ENCODE measurements around the gene CYSLTR2.
A peak's percentile ranks its signal among the peaks of the same experiment; 100 is the strongest.

Gene CYSLTR2, protein sequence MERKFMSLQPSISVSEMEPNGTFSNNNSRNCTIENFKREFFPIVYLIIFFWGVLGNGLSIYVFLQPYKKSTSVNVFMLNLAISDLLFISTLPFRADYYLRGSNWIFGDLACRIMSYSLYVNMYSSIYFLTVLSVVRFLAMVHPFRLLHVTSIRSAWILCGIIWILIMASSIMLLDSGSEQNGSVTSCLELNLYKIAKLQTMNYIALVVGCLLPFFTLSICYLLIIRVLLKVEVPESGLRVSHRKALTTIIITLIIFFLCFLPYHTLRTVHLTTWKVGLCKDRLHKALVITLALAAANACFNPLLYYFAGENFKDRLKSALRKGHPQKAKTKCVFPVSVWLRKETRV

DNA sequence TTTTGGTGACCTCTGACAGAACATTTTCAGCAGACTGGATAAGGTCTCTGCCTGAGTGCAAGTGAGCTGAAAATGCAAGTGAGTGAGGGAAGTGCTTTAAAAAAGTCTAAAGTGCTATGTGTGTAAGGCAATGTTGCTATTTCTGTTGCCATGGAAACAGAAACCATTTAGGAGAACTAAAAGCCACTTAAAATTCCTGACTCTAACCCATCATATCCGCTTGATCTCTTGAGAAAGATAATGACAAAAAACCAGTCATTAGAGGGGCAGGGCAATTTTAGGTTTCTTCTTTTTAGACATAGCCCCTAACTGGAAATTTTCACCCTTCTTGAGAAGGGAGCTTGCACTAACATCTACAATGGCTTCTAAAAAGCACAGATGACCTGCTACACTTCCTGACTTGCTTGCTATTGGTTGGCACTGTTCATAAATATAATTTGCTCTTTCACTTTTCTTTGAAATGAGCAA lies at the start of gene CYSLTR2:
Gene CYSLTR2, plus strand, starts transcription at position 458 of the 468 bp plus-strand sequence. CDS start 52,889 bp downstream, outside the sequence.
- DNase-seq = peak; percentile 0

DNA sequence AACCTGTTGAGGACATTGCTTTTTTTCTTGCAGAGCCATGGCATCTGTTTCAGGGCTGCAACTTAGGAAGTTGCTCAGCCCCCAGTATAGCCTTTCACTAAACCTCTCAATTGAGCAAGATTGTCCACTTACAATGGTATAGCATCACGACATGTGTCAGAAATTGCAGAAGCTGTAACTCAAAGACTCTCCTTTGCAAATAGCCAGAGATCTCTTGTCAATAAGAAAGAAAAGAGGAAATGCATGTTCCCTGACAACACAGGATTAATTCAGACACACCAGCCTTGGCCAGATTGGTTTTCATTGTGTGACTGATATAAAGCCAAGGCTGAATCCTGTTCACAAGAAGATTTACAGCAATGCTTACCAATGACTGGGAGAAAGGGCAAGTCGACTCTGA lies 38.7 kb upstream of the CYSLTR2 start:
- no peak for DNase-seq

DNA sequence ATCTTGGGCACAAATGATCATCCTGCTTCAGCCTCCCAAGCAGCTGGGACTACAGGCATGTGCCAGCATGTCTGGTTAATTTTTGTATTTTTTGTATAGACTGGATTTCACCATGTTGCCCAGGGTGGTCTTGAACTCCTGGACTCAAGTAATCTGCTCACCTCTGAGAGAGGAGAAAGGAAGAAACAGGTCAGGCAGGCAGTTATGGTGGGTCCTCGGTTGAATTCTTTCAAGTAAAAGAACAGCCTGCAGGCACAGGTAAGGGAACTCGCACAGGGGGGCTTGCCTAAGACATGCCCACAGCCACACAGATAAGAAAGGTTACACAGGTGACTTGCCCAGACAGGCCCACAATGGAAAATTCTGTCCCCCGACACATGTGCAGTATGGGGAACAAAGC lies 34.8 kb upstream of the CYSLTR2 start:
- DNase-seq = no peak

DNA sequence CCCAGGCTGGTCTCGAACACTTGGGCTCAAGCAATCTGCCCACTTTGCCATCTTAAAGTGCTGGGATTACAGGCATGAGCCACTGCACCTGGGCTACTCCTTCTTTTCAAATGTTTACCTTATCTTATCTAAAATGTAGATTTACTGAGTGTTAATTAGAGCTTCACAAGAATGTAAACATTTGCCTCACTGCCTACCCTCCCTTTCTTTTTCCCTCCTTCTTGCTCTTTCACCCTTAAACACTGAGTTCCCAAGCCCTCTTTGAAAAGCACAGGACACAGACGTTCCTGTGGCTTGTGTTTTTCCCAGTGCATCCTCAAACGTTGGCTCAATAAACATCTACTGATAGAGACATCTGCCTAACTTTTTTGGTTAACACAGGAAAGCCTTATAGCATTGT lies 32.7 kb upstream of the CYSLTR2 start:
- DNase-seq = no peak

DNA sequence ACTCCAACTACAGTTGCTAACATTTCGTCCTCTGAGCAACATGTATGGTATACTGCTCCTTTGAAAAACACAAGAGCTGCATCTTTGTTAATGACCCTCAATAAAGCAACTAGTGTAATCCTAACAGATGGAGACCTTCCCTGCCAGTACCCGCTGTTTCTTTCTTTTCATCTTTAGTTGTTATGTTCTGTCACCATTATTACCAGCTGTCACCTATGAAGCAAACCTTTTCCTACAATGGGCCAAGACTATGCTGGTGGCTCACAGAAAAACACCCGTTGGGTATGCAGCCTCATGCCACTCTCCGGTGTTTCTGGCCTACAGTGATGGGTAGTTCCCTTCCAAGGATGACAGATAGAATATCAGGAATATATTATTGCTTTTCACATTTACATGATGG lies 29.7 kb upstream of the CYSLTR2 start:
- no peak for DNase-seq

DNA sequence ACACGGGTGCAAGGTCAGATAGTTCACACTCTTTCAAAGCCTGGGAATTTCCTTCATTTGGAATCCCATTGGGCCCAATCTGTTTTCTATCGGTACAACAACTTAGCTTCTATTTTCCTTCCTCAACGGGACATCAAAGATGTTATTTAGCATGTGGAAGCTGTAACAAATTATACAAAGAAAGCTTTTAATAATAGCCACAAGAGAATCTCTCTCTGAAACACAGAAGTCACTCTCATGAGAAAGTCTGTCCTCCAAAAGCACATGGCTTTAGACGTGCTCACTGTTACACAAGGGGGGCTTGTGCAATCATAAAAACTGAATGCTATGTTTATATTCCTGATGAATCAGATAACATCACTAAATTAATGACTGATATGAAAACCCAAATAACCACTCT lies 28.9 kb upstream of the CYSLTR2 start:
- DNase-seq = no peak

DNA sequence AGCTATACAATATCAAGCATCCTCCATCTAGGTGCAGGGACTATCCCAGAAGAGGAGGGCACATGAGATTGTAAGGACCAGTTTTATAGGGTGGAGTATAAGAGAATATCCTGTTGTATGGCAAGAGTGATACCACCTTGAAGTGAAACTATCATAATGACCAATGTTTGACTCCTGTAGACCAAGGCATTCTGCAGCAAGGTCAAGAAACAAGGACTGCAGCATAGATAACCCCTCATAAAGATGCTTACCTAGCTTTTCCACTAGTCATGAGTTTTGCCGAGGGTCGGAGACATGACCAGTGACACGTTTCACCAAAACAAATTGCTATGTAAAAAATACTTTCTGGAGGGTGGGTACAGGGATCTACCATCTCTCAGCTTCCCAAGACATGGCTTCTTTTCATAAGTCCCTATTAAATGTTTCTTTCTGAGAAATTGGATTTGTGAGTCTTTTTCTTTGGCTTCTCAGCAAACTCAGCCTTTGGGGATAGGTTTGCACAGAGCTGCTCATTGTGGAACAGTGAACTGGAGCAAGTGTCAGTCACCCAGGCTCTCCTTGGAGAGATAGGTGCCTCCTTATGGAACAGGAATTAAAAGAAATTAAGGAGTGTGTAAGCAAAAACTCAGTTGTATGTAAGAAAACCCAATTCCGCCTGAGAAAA lies 28.2 kb upstream of the CYSLTR2 start:
- DNase-seq = no peak

DNA sequence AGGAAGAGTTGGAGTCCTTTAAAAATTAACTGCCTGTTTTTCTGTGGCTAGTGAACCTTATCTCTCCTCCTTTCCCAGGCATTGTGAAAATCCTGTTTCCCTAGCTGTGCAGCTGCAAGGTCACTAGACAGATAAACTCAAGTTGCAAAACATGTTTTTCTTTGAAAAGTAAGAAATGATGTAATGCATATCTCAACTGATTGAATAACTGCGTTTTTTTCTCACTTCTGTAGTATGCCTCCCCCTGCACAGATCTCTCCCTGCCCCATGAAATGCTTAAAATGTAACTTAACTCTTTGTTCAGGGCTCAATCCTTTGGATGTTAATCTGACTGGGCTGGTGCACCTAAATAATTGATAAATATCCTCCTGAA lies 27.7 kb upstream of the CYSLTR2 start:
- DNase-seq = no peak

DNA sequence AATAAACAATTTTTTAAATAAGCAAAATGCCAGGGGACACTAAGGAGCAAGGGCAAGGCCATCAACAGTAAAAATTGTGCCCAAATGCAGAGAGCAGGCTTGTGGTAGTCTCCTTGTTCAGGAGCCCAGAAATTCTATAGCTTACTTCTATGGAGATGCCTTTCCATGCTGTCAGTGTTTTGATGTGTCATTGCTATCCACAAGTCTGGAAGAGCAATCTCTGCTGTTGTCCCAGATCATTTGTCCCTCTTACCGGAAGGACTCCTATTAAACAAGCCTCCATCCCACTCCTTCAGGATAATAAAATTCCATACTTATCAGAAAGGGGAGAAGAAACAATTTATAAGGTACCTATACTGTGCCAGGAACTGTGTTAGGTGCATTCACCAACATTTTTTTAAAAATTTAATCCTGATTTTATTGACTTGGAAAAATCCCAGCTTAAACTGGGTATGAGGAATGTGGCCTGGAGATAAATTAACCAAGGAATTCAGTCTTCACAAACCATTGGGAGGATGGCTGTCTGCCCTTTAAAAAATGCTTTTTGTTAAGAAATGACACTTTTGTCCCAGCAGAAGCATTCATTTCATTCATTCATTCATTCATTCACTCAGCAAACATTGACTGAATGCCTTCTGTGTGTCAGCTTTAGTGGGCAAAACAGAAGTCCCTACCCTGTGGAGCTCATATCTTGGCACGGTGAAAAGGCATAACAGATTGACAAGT lies 26.8 kb upstream of the CYSLTR2 start:
- no peak for DNase-seq

DNA sequence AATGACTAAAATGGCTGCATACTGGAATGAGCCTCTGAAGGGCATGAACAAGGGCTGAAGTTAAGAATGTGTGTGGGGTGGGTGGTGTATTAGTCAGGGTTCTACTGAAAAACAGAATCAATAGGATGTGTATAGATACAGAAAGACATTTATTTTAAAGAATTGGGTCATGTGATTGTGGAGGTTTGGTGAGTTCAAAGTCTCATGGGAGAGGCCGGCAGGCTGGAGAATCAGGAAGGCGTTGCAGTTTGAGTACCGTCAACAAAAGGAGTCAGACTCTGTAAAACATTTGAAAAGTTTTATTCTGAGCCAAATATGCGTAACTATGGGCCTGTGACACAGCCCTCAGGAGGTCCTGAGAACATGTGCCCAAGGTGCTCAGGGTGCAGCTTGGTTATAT lies 24.5 kb upstream of the CYSLTR2 start:
- DNase-seq = no peak

DNA sequence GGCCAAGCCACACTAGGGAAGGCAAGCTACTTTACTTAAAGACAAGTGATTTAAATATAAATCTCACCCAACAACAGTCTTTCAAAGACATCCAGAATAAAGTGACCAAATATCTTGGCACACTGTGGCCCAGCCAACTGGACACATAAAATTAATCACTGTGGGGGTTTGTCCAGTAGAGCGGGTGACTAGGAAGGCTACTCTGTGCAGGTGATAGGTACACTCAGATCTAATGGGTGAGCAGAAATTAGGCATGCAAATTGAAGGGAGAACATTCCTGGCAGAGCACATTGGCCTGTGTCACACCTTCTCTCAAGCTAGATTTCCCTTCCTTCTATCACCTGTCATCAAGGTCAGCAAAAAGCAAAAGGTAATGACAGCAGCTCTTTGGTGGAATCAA lies 23.4 kb upstream of the CYSLTR2 start:
- DNase-seq = no peak

DNA sequence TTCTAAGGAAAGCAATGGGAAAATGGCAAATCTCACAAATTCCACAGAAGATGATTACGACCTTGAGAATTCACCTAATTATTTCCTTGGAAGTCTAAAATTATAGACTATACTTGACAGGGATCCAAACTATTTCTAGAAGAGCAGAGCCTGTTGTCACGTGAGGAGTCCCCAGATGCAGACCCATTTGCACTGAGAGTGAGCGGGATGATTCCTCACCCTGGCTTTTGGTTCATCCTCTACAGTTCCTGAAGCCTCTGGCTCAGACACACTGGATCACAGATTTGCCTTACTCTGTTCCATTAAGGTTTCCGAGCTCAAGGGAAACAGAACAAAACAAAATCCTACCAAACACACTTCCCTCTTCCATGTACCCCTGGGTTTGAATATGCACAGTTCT lies 23.0 kb upstream of the CYSLTR2 start:
- no peak for DNase-seq

DNA sequence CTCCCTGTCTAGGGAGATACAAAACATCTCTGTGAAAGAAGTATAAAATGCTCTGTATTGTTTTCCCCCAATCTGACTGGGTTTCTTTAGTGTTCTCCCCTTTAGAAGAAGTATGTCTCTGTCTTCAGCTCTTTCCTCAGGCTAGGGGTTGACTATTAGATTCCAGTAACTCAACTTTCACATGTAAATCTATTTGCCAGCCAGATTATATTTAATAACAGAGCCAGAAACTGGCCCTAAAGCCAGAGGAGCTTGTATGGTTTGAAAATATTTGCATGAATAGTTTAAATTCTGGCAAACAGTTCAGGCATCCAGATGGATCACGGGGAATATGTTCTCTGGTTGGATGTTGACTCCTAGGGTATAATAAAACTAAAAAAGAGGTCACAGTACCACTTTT lies 22.3 kb upstream of the CYSLTR2 start:
- DNase-seq = no peak

DNA sequence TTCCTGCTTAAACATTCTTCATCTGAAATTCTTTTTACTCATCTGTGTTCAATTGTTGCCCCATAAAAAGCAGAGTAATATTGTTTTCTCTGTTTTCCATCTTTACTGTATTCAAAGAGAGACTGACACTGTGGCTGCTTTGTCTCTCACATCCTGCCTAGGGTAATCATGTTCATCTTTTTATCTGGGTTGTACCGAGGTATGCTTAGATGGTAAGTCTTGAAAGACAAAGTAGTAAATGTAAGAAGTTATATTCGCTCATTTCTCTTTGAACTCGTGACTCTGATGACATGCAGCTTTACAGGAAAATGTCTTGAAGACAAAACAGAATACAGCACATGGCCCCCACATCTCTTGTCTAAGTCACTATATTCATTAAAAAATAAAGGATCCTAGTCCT lies 20.0 kb upstream of the CYSLTR2 start:
- no peak for DNase-seq

DNA sequence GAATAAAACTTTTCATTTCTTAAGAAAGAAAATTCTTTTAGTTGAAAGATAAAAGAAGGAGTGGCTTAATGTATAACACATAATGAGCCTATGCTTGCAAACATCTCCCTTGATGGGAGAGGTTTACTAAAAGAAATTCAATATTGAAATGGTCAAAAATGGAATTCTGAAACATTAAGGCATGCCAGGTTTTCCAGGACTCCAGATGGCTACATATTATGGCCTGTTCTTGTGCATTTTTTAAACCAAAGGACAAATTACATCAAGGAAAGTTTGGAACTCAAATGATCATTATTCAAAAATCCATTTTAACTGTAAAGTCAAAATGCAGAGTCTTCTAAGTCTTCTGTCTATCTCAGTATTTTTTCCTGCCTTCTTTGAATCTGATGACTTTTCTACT lies 19.1 kb upstream of the CYSLTR2 start:
- DNase-seq = no peak

DNA sequence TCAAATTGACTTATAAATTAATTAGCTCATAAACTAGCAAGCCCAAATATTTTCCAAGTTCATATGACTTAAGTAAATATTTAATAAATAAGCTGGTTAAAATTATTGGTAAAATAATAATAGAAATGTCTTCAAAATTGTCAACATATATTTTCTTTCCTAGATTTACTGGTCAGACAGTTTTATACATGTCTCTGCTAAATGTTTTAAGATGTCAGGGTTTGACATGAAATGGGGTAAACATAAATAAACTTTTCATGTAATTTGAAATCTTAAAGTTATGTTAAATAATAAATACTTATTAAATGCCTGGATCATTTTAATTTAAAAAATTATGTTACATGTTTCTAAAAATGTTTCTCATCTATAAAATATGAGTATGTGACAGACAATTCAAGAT lies 18.3 kb upstream of the CYSLTR2 start:
- DNase-seq = no peak

DNA sequence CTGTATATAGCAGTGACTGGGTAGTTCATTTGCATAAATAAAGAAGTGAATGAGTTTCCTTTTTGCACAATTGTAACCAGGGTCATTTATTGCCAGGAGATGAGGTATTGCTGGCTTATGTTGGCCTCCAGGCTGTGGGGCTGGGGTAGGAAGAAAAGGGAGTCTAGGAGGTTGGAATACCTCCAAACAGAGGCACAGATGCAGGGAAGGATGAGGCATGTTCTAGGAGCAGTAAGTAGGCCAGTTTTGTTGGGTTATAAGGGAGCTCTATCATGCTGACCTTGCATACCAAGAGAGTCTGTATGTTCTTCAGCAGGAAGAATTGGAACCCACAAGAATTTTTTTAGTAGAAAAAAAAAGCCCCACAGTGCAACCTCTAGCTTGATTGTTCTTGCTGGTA lies 17.2 kb upstream of the CYSLTR2 start:
- no peak for DNase-seq

DNA sequence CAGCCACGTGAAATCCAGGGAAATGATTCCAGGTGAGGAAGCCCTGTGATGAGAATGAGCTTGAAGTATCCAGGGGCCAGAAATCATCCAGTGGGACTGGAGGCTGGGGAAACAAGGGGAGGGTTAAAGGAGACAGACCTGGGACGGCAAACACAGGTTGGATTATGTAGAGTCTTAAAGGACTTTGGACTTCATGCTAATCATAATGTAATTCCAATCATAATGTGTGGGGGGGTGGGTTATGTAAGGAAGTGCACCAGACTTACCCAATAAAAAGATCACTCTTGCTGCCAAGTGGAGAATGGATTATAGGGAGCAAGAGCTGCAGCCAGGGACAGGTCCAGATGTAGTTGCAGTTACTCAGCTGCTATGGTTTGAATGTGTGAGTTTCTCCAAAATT lies 16.1 kb upstream of the CYSLTR2 start:
- no peak for DNase-seq

DNA sequence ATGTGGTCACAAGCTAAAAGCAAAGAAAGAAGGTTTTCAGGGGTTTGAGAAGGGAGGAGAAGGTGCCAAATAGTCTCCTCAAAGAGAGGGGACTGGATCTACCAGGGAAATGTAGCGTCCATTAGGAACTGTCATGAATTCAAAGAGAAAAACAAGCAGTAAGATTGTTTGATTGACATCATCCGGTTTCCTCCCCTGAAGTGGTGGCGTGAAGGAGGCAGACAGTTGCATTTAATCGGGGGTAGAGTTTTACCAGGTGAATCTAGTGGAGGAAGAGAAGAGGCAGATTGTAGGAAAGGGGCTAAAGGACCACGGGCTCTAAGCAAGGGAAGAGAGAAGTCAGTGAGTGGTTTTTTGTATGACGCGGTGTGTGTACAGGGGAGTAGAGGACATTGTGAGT lies 13.0 kb upstream of the CYSLTR2 start:
- no peak for DNase-seq

DNA sequence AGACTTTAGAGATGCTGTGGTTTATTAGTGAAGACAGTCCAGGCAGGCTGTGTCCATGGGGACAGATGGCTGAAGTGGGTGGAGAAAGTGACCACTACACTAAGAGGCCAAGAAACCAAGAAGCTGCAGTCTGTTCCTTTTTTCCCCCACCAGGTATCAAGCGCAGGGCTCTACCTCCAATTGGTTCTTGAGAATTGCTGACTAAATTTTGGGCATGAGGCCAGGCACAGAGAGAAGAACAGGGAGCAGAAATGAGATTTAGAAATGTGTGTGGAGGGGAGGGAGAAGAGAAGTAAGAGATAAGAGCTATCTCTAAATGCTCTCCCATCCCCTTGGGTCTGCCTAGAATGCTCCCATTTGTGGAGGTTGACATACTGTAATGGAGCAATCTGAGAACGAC lies 12.3 kb upstream of the CYSLTR2 start:
- no peak for DNase-seq

DNA sequence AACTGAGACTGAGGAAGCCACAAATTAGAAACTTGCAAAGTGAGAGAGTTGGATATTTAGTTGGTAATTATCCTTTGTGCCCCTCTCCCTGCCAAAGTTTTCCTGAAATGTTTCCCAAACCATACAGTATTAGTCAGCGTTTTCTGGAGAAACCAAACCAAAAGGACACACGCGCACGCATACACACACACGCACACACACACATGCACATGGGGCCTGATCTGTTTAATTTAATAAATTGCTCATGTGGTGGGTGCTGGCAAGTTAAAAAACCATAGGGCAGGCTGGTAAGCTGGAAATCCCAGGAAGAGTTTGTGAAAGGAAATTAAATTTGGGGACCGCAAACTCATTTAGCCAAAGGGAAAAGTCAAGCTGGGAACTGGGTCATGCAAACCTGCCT lies 11.7 kb upstream of the CYSLTR2 start:
- DNase-seq = no peak

DNA sequence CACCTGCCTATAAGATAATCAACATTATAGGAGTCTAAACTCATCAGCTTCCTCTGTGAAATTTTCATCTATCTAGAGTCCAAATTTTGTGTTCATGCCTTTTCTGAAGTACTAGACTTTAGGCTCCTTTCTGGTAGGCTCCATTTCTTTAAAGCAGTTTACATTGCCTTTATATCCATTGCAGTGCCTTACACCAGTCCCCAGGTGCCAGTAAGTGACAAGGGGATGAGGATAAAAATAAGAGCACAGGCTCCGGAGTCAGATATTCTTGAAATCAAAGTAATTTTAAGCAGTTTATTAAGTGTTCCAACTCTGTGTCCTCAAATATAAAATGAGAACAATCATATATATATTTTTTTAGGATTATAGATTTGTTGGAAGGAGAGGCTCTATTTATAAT lies 10.6 kb upstream of the CYSLTR2 start:
- no peak for DNase-seq

DNA sequence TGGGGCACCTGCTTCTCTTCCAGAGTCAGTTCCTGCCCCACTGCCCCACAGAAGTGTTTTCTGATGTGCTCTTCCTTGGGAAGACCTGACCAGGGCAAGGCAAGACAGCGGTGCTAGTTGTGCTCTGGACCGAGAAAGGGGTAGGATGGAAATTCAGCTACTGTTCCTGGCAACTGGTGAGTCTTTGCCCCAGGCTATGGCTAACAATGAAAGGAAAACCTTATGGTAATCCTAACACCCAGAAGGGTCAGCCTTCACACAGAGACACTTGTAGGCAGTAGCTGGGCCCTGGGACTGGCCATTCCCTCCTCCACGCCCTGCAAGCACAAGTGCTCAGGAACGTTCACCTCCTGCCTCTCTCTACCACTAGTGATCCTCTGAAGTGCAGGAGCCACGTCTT lies 9.6 kb upstream of the CYSLTR2 start:
- no peak for DNase-seq

DNA sequence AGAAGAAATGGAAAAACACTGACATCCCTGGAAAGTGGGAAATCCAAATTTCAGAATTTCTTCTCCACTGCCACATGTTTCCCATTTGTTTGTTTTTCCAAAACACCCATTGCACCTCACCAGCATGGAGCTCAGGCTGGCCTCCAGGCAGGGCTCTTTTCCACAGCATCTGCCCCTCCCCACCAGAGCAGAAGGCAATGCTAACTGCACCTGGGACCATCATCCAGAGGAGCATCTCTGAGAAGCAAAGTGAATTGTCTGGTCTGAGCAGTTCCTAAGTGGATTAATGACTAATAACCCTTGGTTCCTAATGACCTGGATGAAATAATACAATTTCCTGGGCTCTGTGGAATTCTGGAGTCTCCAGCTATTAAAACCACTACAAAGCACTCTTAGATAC lies 8.8 kb upstream of the CYSLTR2 start:
- no peak for DNase-seq

Data from NCI-H69 (cell line).